Activated CD4-positive, alpha-beta T cell treated with anti-CD3 and anti-CD28 coated beads, Interleukin-2, amount 50 U/mL, for 16 hours (primary cell): ENCODE data around the gene PDGFB.

Source experiments
- DNase-seq: peaks from one replicate; pipeline ENCODE4 v3.0.0-alpha.2; 2020

PDGFB gene

GRCh38 chr22:39194098-39194497, 50.7 kb downstream of the PDGFB start:
- DNase-seq = no peak

- DNase-seq = no peak
Measured at GRCh38 chr22:39188809-39189208, 56.0 kb downstream of the PDGFB start.

GRCh38 chr22:39185601-39186012, 59.2 kb downstream of the PDGFB start:
- DNase-seq = no peak

- no peak for DNase-seq
Measured at GRCh38 chr22:39184586-39185577, 59.9 kb downstream of the PDGFB start.

- no peak for DNase-seq
Measured at GRCh38 chr22:39183991-39184585, 60.7 kb downstream of the PDGFB start.

GRCh38 chr22:39182478-39183030, 62.2 kb downstream of the PDGFB start:
- no peak for DNase-seq

- no peak for DNase-seq
Measured at GRCh38 chr22:39181778-39182177, 63.0 kb downstream of the PDGFB start.

GRCh38 chr22:39181356-39181755, 63.4 kb downstream of the PDGFB start:
- DNase-seq = no peak

GRCh38 chr22:39179841-39180335, 64.9 kb downstream of the PDGFB start:
- DNase-seq = no peak

- DNase-seq = no peak
Measured at GRCh38 chr22:39179401-39179827, 65.4 kb downstream of the PDGFB start.

GRCh38 chr22:39178206-39179111, 66.3 kb downstream of the PDGFB start:
- peak; percentile 41 for DNase-seq

GRCh38 chr22:39177791-39178190, 67.0 kb downstream of the PDGFB start:
- no peak for DNase-seq

- DNase-seq = no peak
Measured at GRCh38 chr22:39177456-39177775, 67.4 kb downstream of the PDGFB start.

- DNase-seq = no peak
Measured at GRCh38 chr22:39176714-39177455, 67.9 kb downstream of the PDGFB start.

- DNase-seq = no peak
Measured at GRCh38 chr22:39176143-39176713, 68.6 kb downstream of the PDGFB start.

GRCh38 chr22:39175353-39176142, 69.2 kb downstream of the PDGFB start:
- no peak for DNase-seq

GRCh38 chr22:39174498-39175352, 70.1 kb downstream of the PDGFB start:
- DNase-seq = peak; percentile 63

GRCh38 chr22:39173787-39174497, 70.8 kb downstream of the PDGFB start:
- peak; percentile 55 for DNase-seq
